ENCODE results near the gene SUN1.

SUN1 gene

GRCh38 chr7:786472-787255 is 45.6 kb upstream of the SUN1 start:
- ChIA-PET POLR2A (interaction anchor here (1.0 kb wide), 1 partner anchor 26 kb away, joined by 3 read pairs; no protein-coding TSS in a partner anchor), CTCF (interaction anchor here (0.6 to 3.3 kb wide), 7 partner anchors 12 to 189 kb away, joined by 3 to 24 read pairs (median 3); partner anchors contain the start of gene COX19)
- Histone ChIP-seq H3K4me3 (ENCODE audit: low read depth, low read length) (no peak overlapping the region), H3K36me3 (ENCODE audit: control insufficient read depth in 2 of 2, insufficient read depth in 1 of 2, low read length in 2 of 2) (peaks cover 0 to 46% of the 10 kb centered on the region in 2 experiments), H3K4me1 (ENCODE audit: control insufficient read depth, insufficient read depth, low read length) (no peaks in the 10 kb centered on the region), H3K9me3 (ENCODE audit: control insufficient read depth, insufficient read depth, low read depth, low read length) (no peaks in the 10 kb centered on the region), H3K27ac (ENCODE audit: extremely low read depth, low read depth, low read length) (no peak overlapping the region)
- peak; percentile 24; the same call in 1 of the 2 replicates for TF ChIP-seq ZSCAN30 (tag by site-specific recombination; IDR thresholded peaks at IDR 0.05)
- peak; percentile 75 for TF ChIP-seq PATZ1 (tag by site-specific recombination; IDR thresholded peaks at IDR 0.05)
- no peak for TF ChIP-seq ZNF18 (tag by site-specific recombination; IDR thresholded peaks at IDR 0.05)
- no peak for TF ChIP-seq ZNF354C (tag by site-specific recombination; IDR thresholded peaks at IDR 0.05; ENCODE audit: borderline replicate concordance, low read depth)
- no peak for TF ChIP-seq ZNF785 (tag by site-specific recombination; IDR thresholded peaks at IDR 0.05)
- no peak for TF ChIP-seq ZNF561 (tag by site-specific recombination; IDR thresholded peaks at IDR 0.05; ENCODE audit: borderline replicate concordance)
- no peak for TF ChIP-seq ZNF335 (tag by site-specific recombination; conservative IDR thresholded peaks at IDR 0.05)
- no peak for TF ChIP-seq ZNF664 (tag by site-specific recombination; IDR thresholded peaks at IDR 0.05)
- peak; percentile 62; the same call in 1 of the 2 replicates for TF ChIP-seq ZBTB10 (tag by site-specific recombination; IDR thresholded peaks at IDR 0.05)
- TF ChIP-seq ZSCAN5A (tag by site-specific recombination; IDR thresholded peaks at IDR 0.05): no peak
- no peak for TF ChIP-seq ZFHX2 (tag by site-specific recombination; conservative IDR thresholded peaks at IDR 0.05)
- peak; percentile 79 for TF ChIP-seq GLIS1 (tag by site-specific recombination; IDR thresholded peaks at IDR 0.05)
- TF ChIP-seq ZNF654 (tag by site-specific recombination; IDR thresholded peaks at IDR 0.05; ENCODE audit: low read depth): peak; percentile 38; the same call in 1 of the 2 replicates
- no peak for TF ChIP-seq ZNF138 (tag by site-specific recombination; IDR thresholded peaks at IDR 0.05; ENCODE audit: borderline replicate concordance)

Measured in HEK293 (cell line).